ENCODE results near the gene IL5RA. TPM values are rescaled to one million over a fixed set of nuclear protein-coding genes. Genes with fewer than 3 reads are reported as not detected.

IL5RA gene
- total RNA-seq (2022; extraction: Qiagen RNA extraction; ENCODE audit: low read depth) = 0.10 TPM in 1 of 5 replicates, not detected in the others

GRCh38 chr3:3110299-3110630, at the start of gene IL5RA:
IL5RA (minus strand) TSS chr3:3110374; CDS start chr3:3104984, 5,390 bp downstream.

GRCh38 chr3:3126477-3127431, 16.6 kb upstream of the IL5RA start, which contains the start of gene TRNT1:
TRNT1 (plus strand) TSS chr3:3126940; CDS start chr3:3129041, 2,101 bp downstream.

Other genes with a start within 250 kb of the IL5RA start
- 26.3 to 33.3 TPM (median 30.3 TPM) in 5 replicates for gene TRNT1, start 16.6 kb upstream of the IL5RA start, total RNA-seq (2022; extraction: Qiagen RNA extraction; ENCODE audit: low read depth)
- gene CRBN, start 69.3 kb upstream of the IL5RA start, total RNA-seq (2022; extraction: Qiagen RNA extraction; ENCODE audit: low read depth) = 23.6 to 30.7 TPM (median 26.8 TPM) in 5 replicates